Measurements from ENCODE around the gene EFCAB14.

EFCAB14 gene

GRCh38 chr1:46718727-46719622 lies at the start of gene EFCAB14:
Gene EFCAB14, minus strand, starts transcription at chr1:46719114. Its CDS starts 1,027 bp downstream, at chr1:46718087.
- no peaks in the 10 kb centered on the region for H3K27me3 ChIP-seq (ENCODE audit: insufficient read depth, low read length)
- peak within 1 kb of the TSS; percentile 88 for H3K4me2 ChIP-seq (ENCODE audit: low read length)
- H2AFZ ChIP-seq (ENCODE audit: low read length) = peak within 1 kb of the TSS; percentile 96
- no peaks in the 10 kb centered on the region for H4K20me1 ChIP-seq (ENCODE audit: insufficient read depth, low read length)
- H3K9me2 ChIP-seq (ENCODE audit: low read depth, low read length) = no peaks in the 10 kb centered on the region
- H3K79me2 ChIP-seq (ENCODE audit: insufficient read depth, low read length) = peaks cover 11% of the 10 kb centered on the region
- H3K4me3 ChIP-seq (ENCODE audit: low read depth, low read length, poor library complexity, severe bottlenecking) = peak within 1 kb of the TSS; percentile 71
- H3K9me3 ChIP-seq (ENCODE audit: low read length) = no peaks in the 10 kb centered on the region
- TF ChIP-seq, protein P1, sequence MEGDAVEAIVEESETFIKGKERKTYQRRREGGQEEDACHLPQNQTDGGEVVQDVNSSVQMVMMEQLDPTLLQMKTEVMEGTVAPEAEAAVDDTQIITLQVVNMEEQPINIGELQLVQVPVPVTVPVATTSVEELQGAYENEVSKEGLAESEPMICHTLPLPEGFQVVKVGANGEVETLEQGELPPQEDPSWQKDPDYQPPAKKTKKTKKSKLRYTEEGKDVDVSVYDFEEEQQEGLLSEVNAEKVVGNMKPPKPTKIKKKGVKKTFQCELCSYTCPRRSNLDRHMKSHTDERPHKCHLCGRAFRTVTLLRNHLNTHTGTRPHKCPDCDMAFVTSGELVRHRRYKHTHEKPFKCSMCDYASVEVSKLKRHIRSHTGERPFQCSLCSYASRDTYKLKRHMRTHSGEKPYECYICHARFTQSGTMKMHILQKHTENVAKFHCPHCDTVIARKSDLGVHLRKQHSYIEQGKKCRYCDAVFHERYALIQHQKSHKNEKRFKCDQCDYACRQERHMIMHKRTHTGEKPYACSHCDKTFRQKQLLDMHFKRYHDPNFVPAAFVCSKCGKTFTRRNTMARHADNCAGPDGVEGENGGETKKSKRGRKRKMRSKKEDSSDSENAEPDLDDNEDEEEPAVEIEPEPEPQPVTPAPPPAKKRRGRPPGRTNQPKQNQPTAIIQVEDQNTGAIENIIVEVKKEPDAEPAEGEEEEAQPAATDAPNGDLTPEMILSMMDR (IDR thresholded peaks at IDR 0.05; ENCODE audit: low read length) = no peak
- TF ChIP-seq EZH2 (IDR thresholded peaks at IDR 0.05; ENCODE audit: borderline replicate concordance, low read length) = no peak
- H3F3A ChIP-seq (ENCODE audit: insufficient read depth, low read length) = no peaks in the 10 kb centered on the region
- H3K36me3 ChIP-seq (ENCODE audit: insufficient read depth, low read length) = peaks cover 19% of the 10 kb centered on the region; the same call in 1 of the 2 replicates
- H3K27ac ChIP-seq (ENCODE audit: low read depth, low read length, poor library complexity, severe bottlenecking) = no peak within 1 kb of the TSS
- peaks cover 26% of the 10 kb centered on the region for H3K4me1 ChIP-seq (ENCODE audit: insufficient read depth, low read length, severe bottlenecking)
- peak within 1 kb of the TSS; percentile 83 for H3K9ac ChIP-seq (ENCODE audit: low read length)

GRCh38 chr1:46768445-46768844 lies 49.5 kb upstream of the EFCAB14 start:
- Histone ChIP-seq H3K4me3 (ENCODE audit: low read depth, low read length, poor library complexity, severe bottlenecking) (no peak overlapping the region), H3K79me2 (ENCODE audit: insufficient read depth, low read length) (no peaks in the 10 kb centered on the region), H3K4me1 (ENCODE audit: insufficient read depth, low read length, severe bottlenecking) (no peaks in the 10 kb centered on the region), H3K27ac (ENCODE audit: low read depth, low read length, poor library complexity, severe bottlenecking) (no peak overlapping the region), H3K9me2 (ENCODE audit: low read depth, low read length) (no peaks in the 10 kb centered on the region), H3K4me2 (ENCODE audit: low read length) (no peak overlapping the region), H3K9ac (ENCODE audit: low read length) (no peak overlapping the region), H3F3A (ENCODE audit: insufficient read depth, low read length) (no peaks in the 10 kb centered on the region), H3K27me3 (ENCODE audit: insufficient read depth, low read length) (no peaks in the 10 kb centered on the region), H3K36me3 (ENCODE audit: insufficient read depth, low read length) (no peaks in the 10 kb centered on the region), H3K9me3 (ENCODE audit: low read length) (peaks cover 5% of the 10 kb centered on the region; the same call in 1 of the 2 replicates), H4K20me1 (ENCODE audit: insufficient read depth, low read length) (no peaks in the 10 kb centered on the region), H2AFZ (ENCODE audit: low read length) (no peak overlapping the region)
- TF ChIP-seq, protein P1 (IDR thresholded peaks at IDR 0.05; ENCODE audit: low read length) = no peak
- TF ChIP-seq EZH2 (IDR thresholded peaks at IDR 0.05; ENCODE audit: borderline replicate concordance, low read length) = no peak

GRCh38 chr1:46767649-46768282 lies 48.9 kb upstream of the EFCAB14 start:
- Histone ChIP-seq H3K9ac (ENCODE audit: low read length) (no peak overlapping the region), H3K27ac (ENCODE audit: low read depth, low read length, poor library complexity, severe bottlenecking) (no peak overlapping the region), H3K9me3 (ENCODE audit: low read length) (peaks cover 5% of the 10 kb centered on the region; the same call in 1 of the 2 replicates), H2AFZ (ENCODE audit: low read length) (no peak overlapping the region), H3K4me1 (ENCODE audit: insufficient read depth, low read length, severe bottlenecking) (no peaks in the 10 kb centered on the region), H4K20me1 (ENCODE audit: insufficient read depth, low read length) (no peaks in the 10 kb centered on the region), H3K4me2 (ENCODE audit: low read length) (no peak overlapping the region), H3F3A (ENCODE audit: insufficient read depth, low read length) (no peaks in the 10 kb centered on the region), H3K9me2 (ENCODE audit: low read depth, low read length) (no peaks in the 10 kb centered on the region), H3K27me3 (ENCODE audit: insufficient read depth, low read length) (no peaks in the 10 kb centered on the region), H3K4me3 (ENCODE audit: low read depth, low read length, poor library complexity, severe bottlenecking) (no peak overlapping the region), H3K36me3 (ENCODE audit: insufficient read depth, low read length) (no peaks in the 10 kb centered on the region), H3K79me2 (ENCODE audit: insufficient read depth, low read length) (no peaks in the 10 kb centered on the region)
- TF ChIP-seq, protein P1 (IDR thresholded peaks at IDR 0.05; ENCODE audit: low read length) = no peak
- TF ChIP-seq EZH2 (IDR thresholded peaks at IDR 0.05; ENCODE audit: borderline replicate concordance, low read length) = no peak

Data from OCI-LY1 (cell line).